ENCODE measurements around the gene SLC12A7. TPM values are rescaled to one million over a fixed set of nuclear protein-coding genes. Genes with fewer than 3 reads are reported as not detected.
"Not testable (repeated sequence)": the region's sequence is repeated elsewhere in the genome, so short reads cannot be mapped to it uniquely, and the experiment has no call there.

Gene SLC12A7
- total RNA-seq, 1 donor: 3.4 TPM

GRCh38 chr5:1131726-1132125 is 19.9 kb upstream of the SLC12A7 start:
- no peak for TF ChIP-seq CTCF (IDR thresholded peaks at IDR 0.05; ENCODE audit: insufficient read depth, low read length)
- DNase-seq (ENCODE audit: low read depth): no peak
- H3K4me3 ChIP-seq (ENCODE audit: low read depth, low read length): no peak overlapping the region

GRCh38 chr5:1131191-1131621 is 19.3 kb upstream of the SLC12A7 start:
- no peak for TF ChIP-seq CTCF (IDR thresholded peaks at IDR 0.05; ENCODE audit: insufficient read depth, low read length)
- no peak for DNase-seq (ENCODE audit: low read depth)
- no peak overlapping the region for H3K4me3 ChIP-seq (ENCODE audit: low read depth, low read length)

- no peak for TF ChIP-seq CTCF (IDR thresholded peaks at IDR 0.05; ENCODE audit: insufficient read depth, low read length)
- no peak overlapping the region for H3K4me3 ChIP-seq (ENCODE audit: low read depth, low read length)
Observed at GRCh38 chr5:1130218-1130946, 18.5 kb upstream of the SLC12A7 start.

DNA sequence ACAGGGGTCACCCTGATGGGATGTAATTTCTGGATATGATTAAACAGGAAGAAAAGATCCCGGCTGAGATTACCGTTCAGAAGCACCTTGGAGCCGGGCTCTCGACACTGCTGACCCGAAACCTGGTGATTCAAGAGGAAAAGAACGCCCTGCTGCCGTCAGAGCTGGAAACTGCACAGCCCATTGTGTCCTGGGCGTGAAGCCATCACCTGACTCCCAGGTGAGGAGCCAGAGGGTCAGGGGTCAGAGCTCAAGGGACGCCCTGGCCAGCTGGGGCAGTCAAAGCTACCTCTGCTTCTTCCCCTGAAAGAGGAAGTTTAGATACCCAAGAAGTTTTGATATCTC is 17.8 kb upstream of the SLC12A7 start:
- no peak for DNase-seq (ENCODE audit: low read depth)
- no peak overlapping the region for H3K4me3 ChIP-seq (ENCODE audit: low read depth, low read length)
- no peak for TF ChIP-seq CTCF (IDR thresholded peaks at IDR 0.05; ENCODE audit: insufficient read depth, low read length)

More at GRCh38 chr5:1130218-1130946, 18.5 kb upstream of the SLC12A7 start:
- no peak for DNase-seq (ENCODE audit: low read depth)

DNA sequence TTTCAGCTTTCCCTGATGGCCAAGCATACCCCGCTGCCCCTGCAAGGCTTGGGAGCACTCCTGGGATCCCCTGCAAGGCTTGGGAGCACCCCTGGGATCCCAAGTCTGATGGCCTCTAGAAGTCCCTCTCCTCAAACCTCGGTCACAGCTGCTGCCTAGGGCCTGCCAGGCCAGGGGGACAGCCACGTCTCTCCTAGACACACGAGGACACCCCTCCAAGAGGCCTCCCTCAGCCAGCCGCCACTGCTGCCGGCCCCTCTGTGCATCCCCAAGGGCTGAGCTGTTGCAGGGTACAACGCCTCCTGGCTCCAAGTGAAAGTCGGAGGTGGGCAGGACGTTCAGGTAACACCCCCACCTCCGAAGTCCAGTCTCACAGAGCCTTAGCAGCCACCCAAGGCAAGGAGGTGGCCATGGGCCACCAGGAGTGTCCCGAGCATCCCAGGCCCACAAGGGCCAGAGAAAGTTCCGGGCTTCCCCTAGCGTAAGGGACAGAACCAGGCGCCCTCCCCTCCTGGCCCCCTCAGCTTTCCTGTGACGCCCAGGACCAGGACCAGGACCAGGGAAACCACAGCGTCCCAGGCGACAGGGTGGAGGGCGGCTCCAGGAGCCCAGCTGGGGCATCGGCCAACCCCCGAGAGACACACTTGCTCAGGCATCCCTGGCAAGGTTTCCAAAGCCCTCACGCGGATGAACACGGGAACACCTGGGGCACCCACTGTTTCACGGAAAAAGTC is 17.3 kb upstream of the SLC12A7 start:
- no peak for TF ChIP-seq CTCF (IDR thresholded peaks at IDR 0.05; ENCODE audit: insufficient read depth, low read length)

GRCh38 chr5:1127959-1128785 is 16.3 kb upstream of the SLC12A7 start:
- TF ChIP-seq CTCF (IDR thresholded peaks at IDR 0.05; ENCODE audit: insufficient read depth, low read length): no peak
- no peak for DNase-seq (ENCODE audit: low read depth)
- no peak overlapping the region for H3K4me3 ChIP-seq (ENCODE audit: low read depth, low read length)

More for the DNA sequence above, 17.3 kb upstream of the SLC12A7 start:
- no peak for DNase-seq (ENCODE audit: low read depth)
- no peak overlapping the region for H3K4me3 ChIP-seq (ENCODE audit: low read depth, low read length)

DNA sequence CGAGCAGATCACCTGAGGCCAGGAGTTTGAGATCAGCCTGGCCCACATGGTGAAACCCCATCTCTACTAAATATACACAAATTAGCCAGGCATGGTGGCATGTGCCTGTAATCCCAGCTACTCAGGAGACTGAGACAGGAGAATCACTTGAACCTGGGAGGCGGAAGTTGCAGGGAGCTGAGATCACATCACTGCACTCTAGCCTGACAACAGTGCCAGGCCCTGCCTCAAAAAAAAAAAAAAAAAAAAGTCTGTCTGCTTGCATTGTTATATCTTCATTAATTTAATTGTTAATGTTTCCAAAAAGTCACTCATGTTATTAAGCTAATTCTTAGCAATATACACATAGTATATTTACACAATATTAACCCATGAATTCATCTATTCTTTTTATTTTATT is 13.8 kb upstream of the SLC12A7 start:
- DNase-seq (ENCODE audit: low read depth); H3K4me3 ChIP-seq (ENCODE audit: low read depth, low read length): not testable (repeated sequence)

Measured in fibroblast of the aortic adventitia (primary cell).